Measurements from ENCODE around the gene STEAP1B.
"Not testable (repeated sequence)": the region's sequence is repeated elsewhere in the genome, so short reads cannot be mapped to it uniquely, and the experiment has no call there.

GRCh38 chr7:22496296-22496888, 3.6 kb downstream of the STEAP1B start:
- TF ChIP-seq CTCF, POLR2A (IDR thresholded peaks at IDR 0.05): not testable (repeated sequence)
